SK-N-MC (cell line): Measurements from ENCODE around the gene PITPNC1.

Experiments
- DNase-seq: peaks from one replicate; pipeline ENCODE4 v3.0.0-alpha.2; 2011; ENCODE audit warnings: low read depth, low spot score
- H3K27ac ChIP-seq: fragments of 200-600 bp; sonication (generic); 2 replicates; pipeline ENCODE4 v1.5.1; 2016; ENCODE audit warnings: mixed run types
- H3K36me3 ChIP-seq: fragments of 200-600 bp; sonication (generic); 2 replicates; pipeline ENCODE4 v1.6.1; 2017; ENCODE audit warnings: antibody characterized with exemption, low read length, mixed read lengths; ENCODE audit not compliant: insufficient read depth
- H3K4me3 ChIP-seq: fragments of 200-600 bp; sonication (generic); 2 replicates; pipeline ENCODE4 v1.5.1; 2016
- H3K9ac ChIP-seq: fragments of 200-600 bp; sonication (generic); 2 replicates; pipeline ENCODE4 v1.8.0; 2017; ENCODE audit warnings: mixed run types, mixed read lengths; ENCODE audit not compliant: insufficient read length
- H3K9me3 ChIP-seq: fragments of 200-600 bp; sonication (generic); 2 replicates; pipeline ENCODE4 v1.6.1; 2017; ENCODE audit warnings: low read depth, mild to moderate bottlenecking, antibody characterized with exemption, low read length, moderate library complexity, mixed read lengths
- EZH2 ChIP-seq: fragments of 200-600 bp; sonication (generic); IDR thresholded peaks from one replicate; pipeline ENCODE4 v1.6.1; 2017; ENCODE audit warnings: antibody characterized with exemption
- FOXP2 ChIP-seq: optimal IDR thresholded peaks from 2 replicates; pipeline ENCODE3; 2011; ENCODE audit warnings: mild to moderate bottlenecking, moderate library complexity; ENCODE audit not compliant: insufficient read depth; ENCODE audit errors: extremely low read length, control extremely low read depth
- POLR2AphosphoS5 ChIP-seq: IDR thresholded peaks from 2 replicates; pipeline ENCODE4 v1.6.1; 2012; ENCODE audit warnings: mild to moderate bottlenecking, low read depth, low read length, borderline replicate concordance

The PITPNC1 gene

DNA sequence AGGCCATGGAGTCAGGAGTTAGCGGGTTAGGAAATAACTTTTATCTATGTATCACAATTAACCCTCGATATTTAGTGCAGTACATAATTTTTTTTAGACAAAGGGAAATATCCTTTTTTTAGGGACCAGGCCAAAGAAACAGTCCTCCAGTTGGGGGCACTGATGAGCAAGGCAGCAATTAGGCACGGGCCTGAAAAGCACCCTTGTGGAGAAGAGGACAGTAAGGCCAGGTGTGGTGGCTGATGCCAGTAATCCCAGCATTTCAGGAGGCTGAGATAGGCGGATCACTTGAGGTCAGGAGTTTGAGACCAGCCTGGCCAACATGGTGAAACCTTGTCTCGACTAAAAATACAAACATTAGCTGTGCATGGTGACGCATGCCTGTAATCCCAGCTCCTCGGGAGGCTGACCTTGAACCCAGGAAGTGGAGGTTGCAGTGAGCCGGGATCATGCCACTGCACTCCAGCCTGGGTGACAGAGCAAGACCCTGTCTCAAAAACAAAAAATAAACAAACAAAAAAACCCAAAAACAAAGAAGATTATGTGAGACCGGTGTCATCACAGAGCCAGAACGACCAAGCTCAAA is 182.4 kb downstream of the PITPNC1 start:
- Histone ChIP-seq H3K9ac (no peak overlapping the region), H3K27ac (no peak overlapping the region)
- DNase-seq: no peak

GRCh38 chr17:67562005-67562404 is 184.9 kb downstream of the PITPNC1 start:
- Histone ChIP-seq H3K9me3 (no peaks in the 10 kb centered on the region), H3K4me3 (no peak overlapping the region), H3K27ac (no peak overlapping the region), H3K36me3 (no peaks in the 10 kb centered on the region), H3K9ac (no peak overlapping the region)
- no peak for DNase-seq
- TF ChIP-seq FOXP2 (no peak), EZH2 (no peak), POLR2AphosphoS5 (no peak)

More for the DNA sequence above, 182.4 kb downstream of the PITPNC1 start:
- no peaks in the 10 kb centered on the region for H3K9me3 ChIP-seq
- no peak overlapping the region for H3K4me3 ChIP-seq
- TF ChIP-seq POLR2AphosphoS5 (no peak), FOXP2 (no peak), EZH2 (no peak)
- no peaks in the 10 kb centered on the region for H3K36me3 ChIP-seq

- Histone ChIP-seq H3K36me3 (no peaks in the 10 kb centered on the region), H3K27ac (no peak overlapping the region), H3K4me3 (no peak overlapping the region), H3K9me3 (no peaks in the 10 kb centered on the region), H3K9ac (no peak overlapping the region)
- TF ChIP-seq EZH2: no peak
- no peak for TF ChIP-seq FOXP2
- TF ChIP-seq POLR2AphosphoS5: no peak
- DNase-seq: no peak
Observed at GRCh38 chr17:67563692-67564228, 186.7 kb downstream of the PITPNC1 start.

GRCh38 chr17:67565068-67565467 is 188.0 kb downstream of the PITPNC1 start:
- Histone ChIP-seq H3K9me3 (no peaks in the 10 kb centered on the region), H3K9ac (no peak overlapping the region), H3K27ac (no peak overlapping the region), H3K36me3 (no peaks in the 10 kb centered on the region), H3K4me3 (no peak overlapping the region)
- no peak for TF ChIP-seq POLR2AphosphoS5
- no peak for TF ChIP-seq FOXP2
- no peak for DNase-seq

- TF ChIP-seq POLR2AphosphoS5 (no peak), EZH2 (no peak), FOXP2 (no peak)
- H3K9me3 ChIP-seq: no peaks in the 10 kb centered on the region
- H3K27ac ChIP-seq: no peak overlapping the region
- H3K9ac ChIP-seq: no peak overlapping the region
- DNase-seq: no peak
- no peaks in the 10 kb centered on the region for H3K36me3 ChIP-seq
- H3K4me3 ChIP-seq: no peak overlapping the region
Observed at GRCh38 chr17:67566656-67567055, 189.6 kb downstream of the PITPNC1 start.

- Histone ChIP-seq H3K9me3 (no peaks in the 10 kb centered on the region), H3K27ac (no peak overlapping the region), H3K4me3 (no peak overlapping the region), H3K36me3 (no peaks in the 10 kb centered on the region), H3K9ac (no peak overlapping the region)
- TF ChIP-seq FOXP2 (no peak), POLR2AphosphoS5 (no peak), EZH2 (no peak)
- no peak for DNase-seq
Observed at GRCh38 chr17:67569015-67569451, 192.0 kb downstream of the PITPNC1 start.

- H3K9me3 ChIP-seq: no peaks in the 10 kb centered on the region
- no peaks in the 10 kb centered on the region for H3K36me3 ChIP-seq
- H3K4me3 ChIP-seq: no peak overlapping the region
- TF ChIP-seq FOXP2: no peak
- TF ChIP-seq POLR2AphosphoS5: no peak
- TF ChIP-seq EZH2: no peak
- no peak overlapping the region for H3K27ac ChIP-seq
- H3K9ac ChIP-seq: no peak overlapping the region
- no peak for DNase-seq
Observed at GRCh38 chr17:67569873-67570272, 192.8 kb downstream of the PITPNC1 start.

- no peak overlapping the region for H3K9ac ChIP-seq
- no peak overlapping the region for H3K4me3 ChIP-seq
- H3K27ac ChIP-seq: no peak overlapping the region
- H3K9me3 ChIP-seq: no peaks in the 10 kb centered on the region
- H3K36me3 ChIP-seq: no peaks in the 10 kb centered on the region
- TF ChIP-seq FOXP2 (no peak), POLR2AphosphoS5 (no peak), EZH2 (no peak)
- no peak for DNase-seq
Observed at GRCh38 chr17:67570797-67571196, 193.7 kb downstream of the PITPNC1 start.

GRCh38 chr17:67571478-67571877 is 194.4 kb downstream of the PITPNC1 start:
- Histone ChIP-seq H3K9ac (no peak overlapping the region), H3K9me3 (no peaks in the 10 kb centered on the region), H3K27ac (no peak overlapping the region), H3K4me3 (no peak overlapping the region), H3K36me3 (no peaks in the 10 kb centered on the region)
- TF ChIP-seq FOXP2: no peak
- no peak for TF ChIP-seq EZH2
- TF ChIP-seq POLR2AphosphoS5: no peak
- DNase-seq: no peak
